Heart left ventricle (tissue), 13 donors: ENCODE data around the gene CCM2.

Source experiments
- POLR2A ChIP-seq, 2 donors: fragments of 450-650 bp; IDR thresholded peaks; one replicate each; pipeline ENCODE4 v1.6.1; 2017; ENCODE audit warnings: antibody characterized with exemption in 2 of 2, mild to moderate bottlenecking in 2 of 2, moderate library complexity in 2 of 2
- TF ChIP-seq, protein P1 (sequence below), 12 donors: fragments of 200-600 bp; sonication (generic) in 4 of 12; IDR thresholded peaks; one replicate each; pipeline versions ENCODE4 v1.5.0 to v1.8.0; 2018 to 2022; ENCODE audit warnings: antibody characterized with exemption in 12 of 12, mild to moderate bottlenecking in 5 of 12
- donor health status: ischemic (EF 13 %, LVEDD 7.1; RV severe dilation, severe dysfunction).
- donor health status: DM: no; HTN: yes; CAD: no.
- donor health status: DM: no; HTN: no; CAD: no.
- donor health status: ischemic (EF 25% LVEDD 6.9; RV normal size, moderate dysfunction).
- donor health status: ischemic (EF 25% LVEDD 5.7; RV mildly dilated, moderate dysfunction).
- donor health status: ischemic (EF 35%, LVEDD 5.7; RV mildly dilated, moderate dysfunction).
- donor health status: nonischemic (EF 11% LVEDD 7.7; RV severe dilation, severe dysfunction).
- donor health status: DM: yes; HTN: yes; CAD: no.
- donor health status: PGD.
- donor health status: ischemic (EF 29% LVEDD 5.4; RV normal size, mild dysfunction).
- donor health status: nonischemic (EF 23%, LVEDD 6.1; RV moderate dilation, normal function).

GRCh38 chr7:45086331-45087065 is 86.5 kb downstream of the CCM2 start:
- TF ChIP-seq POLR2A (IDR thresholded peaks at IDR 0.05) = no peak
- TF ChIP-seq, protein P1, sequence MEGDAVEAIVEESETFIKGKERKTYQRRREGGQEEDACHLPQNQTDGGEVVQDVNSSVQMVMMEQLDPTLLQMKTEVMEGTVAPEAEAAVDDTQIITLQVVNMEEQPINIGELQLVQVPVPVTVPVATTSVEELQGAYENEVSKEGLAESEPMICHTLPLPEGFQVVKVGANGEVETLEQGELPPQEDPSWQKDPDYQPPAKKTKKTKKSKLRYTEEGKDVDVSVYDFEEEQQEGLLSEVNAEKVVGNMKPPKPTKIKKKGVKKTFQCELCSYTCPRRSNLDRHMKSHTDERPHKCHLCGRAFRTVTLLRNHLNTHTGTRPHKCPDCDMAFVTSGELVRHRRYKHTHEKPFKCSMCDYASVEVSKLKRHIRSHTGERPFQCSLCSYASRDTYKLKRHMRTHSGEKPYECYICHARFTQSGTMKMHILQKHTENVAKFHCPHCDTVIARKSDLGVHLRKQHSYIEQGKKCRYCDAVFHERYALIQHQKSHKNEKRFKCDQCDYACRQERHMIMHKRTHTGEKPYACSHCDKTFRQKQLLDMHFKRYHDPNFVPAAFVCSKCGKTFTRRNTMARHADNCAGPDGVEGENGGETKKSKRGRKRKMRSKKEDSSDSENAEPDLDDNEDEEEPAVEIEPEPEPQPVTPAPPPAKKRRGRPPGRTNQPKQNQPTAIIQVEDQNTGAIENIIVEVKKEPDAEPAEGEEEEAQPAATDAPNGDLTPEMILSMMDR (IDR thresholded peaks at IDR 0.05) = no peak
